Dermis microvascular lymphatic vessel endothelial cell (primary cell): ENCODE results near the gene RAB7A. TPM values are rescaled to one million over a fixed set of nuclear protein-coding genes. Genes with fewer than 3 reads are reported as not detected.
A peak's percentile ranks its signal among the peaks of the same experiment; 100 is the strongest.
"Not testable (repeated sequence)": the region's sequence is repeated elsewhere in the genome, so short reads cannot be mapped to it uniquely, and the experiment has no call there.

Experiments
- DNase-seq, 2 donors: peaks; one replicate each; pipeline versions ENCODE4 v3.0.0 to v3.0.0-alpha.2; 2010; ENCODE audit warnings: low read depth in 2 of 2
- total RNA-seq: library from RNA; depleted of rRNA; stranded (reverse); fragments of >200 nt; gene quantifications from 2 replicates; pipeline ENCODE4 v1.2.1, GENCODE V29; 2014

The RAB7A gene
- total RNA-seq, 1 donor from 2014 or later = 31.8 TPM

DNA sequence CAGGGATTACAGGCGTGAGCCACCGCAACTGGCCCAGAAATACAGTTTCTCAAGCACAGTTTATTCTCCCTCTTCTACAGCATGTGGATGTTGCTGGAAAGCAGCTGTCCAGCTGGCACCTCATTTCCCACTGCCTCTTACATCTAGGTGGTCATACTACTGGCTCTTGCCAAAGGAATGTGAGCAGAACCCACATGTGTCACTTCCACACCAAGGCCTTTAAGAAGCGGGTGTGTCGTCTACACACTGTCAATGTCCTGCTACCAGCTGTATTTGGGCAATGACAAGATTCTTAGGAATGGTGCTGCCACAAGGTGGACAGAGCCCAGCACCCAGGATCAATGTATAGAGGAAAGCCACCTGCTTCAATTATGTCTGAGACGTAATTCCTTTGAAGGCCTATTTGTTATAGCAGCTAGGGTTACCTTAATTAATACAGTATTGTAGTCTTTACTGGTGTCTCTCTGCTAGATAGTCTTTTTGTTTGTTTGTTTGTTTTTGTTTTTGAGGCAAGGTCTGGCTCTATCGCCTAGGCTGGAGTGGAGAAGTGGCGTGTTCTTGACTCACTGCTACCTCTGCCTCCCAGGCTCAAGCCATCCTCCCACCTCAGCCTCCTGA is 15.1 kb upstream of the RAB7A start:
- DNase-seq = no peak

DNA sequence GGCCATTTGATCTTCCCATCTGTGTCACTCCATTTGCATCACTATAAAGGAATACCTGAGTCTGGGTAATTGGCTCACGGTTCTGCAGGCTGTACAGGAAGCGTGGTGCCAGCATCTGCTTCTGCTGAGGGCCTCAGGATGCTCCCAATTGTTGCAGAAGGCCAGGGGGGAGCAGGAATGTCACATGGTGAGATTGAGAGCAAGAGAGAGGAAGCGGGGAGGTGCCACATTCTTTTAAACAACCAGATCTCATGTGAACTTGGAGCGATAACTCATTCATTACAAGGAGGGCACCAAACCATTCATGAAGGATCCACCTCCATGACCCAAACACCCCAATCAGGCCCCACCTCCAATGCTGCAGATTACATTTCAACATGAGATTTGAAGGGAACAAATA is 13.1 kb upstream of the RAB7A start:
- no peak for DNase-seq

DNA sequence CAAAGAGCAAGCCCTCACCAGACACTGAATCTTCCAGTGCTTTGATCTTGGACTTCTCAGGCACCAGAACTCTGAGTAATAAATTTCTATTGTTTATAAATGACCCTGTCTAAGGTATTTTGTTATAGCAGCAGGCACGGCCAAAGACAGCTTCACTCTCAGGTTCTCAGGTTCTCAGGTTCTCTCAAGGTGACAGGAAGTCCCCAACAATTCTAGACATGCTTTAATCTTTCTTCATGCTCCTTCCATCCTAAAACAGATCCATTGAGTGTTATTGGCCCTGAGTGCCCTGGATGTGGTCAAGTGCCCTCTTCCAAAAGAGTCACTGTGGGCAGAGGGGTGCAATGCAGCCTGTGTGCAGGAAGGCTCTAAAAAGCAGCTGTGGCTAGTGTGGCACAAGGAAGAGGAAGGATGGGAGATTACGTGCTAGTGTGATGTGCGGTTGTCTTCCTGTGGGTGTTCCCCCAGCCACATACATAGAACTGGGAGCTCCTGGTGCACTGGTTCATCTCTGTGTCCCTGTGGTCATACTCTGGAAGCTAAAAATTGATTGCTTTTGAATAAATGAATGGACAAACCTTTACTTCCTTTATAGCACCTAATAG is 11.0 kb upstream of the RAB7A start:
- no peak for DNase-seq

DNA sequence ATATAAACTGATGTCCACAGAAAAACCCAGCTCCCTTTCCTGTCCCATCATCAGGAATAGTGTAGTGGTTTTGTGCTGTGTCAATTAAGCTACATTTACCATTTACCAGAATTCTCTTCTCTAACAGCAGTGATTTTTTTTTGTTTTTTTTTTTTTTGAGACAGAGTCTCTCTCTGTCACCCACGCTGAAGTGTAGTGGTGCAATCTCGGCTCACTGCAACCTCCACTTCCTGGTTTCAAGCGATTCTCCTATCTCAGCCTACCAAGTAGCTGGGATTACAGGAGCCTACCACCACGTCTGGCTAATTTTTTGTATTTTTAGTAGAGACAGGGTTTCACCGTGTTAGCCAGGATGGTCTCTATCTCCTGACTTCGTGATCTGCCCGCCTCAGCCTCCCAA is 7.1 kb upstream of the RAB7A start:
- DNase-seq = not testable (repeated sequence)

DNA sequence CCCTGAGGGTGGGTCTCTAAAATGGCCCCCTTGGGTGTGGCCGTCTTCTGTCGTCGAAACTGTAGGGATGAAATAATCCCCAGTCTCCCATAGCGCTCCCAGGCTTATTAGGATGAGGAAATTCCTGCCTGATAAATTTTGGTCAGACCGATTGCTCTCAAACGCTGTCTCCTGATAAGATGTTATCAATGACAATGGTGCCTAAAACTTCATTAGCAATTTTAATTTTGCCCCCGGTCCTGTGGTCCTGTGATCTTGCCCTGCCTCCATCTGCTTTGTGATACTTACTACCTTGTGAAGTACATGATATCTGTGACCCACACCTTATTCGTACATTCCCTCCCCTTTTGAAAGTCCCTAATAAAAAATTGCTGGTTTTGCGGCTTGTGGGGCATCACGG is 5.1 kb upstream of the RAB7A start:
- no peak for DNase-seq

DNA sequence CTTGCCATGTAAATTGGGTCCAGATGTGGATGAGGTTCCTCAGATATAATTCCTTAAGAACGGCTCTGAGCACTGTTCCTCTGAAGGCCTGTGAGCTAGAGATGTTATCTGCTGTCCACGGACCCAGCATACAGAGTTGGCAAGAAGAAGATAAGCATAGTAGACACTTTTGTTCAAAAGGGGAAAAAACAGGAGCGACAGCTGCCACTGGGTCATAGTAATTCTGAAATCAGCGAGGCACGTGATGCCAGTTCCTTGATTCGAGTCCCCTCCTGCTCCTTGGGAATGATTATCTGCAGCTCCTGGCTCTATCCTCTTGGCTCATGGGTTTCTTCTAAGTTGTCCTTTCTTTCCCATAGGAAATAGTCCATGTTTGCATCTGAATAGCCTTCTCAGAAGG is 2.5 kb upstream of the RAB7A start:
- no peak for DNase-seq

DNA sequence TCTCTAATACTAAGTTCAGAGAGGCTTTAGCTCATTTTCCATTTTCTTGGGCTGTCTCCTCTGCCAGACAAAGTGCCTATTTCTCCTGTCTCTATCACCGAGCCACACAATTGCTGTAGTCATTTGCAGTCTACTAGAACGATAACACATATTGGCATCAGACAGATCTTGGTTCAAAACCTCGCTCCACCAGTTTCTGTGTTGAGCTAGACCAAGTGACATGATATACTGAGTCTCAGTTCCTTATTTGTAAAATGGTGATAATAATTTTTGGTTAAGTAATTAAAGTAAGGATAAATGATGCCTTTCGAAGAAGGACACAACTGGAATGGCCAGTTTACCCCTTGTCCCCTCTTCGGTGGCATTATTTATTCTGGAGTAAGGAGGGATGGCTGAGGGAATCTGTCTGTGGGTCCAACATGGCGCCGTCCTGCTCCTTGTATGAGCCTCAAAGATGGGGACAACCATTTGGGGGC is 398 bp upstream of the RAB7A start:
- no peak for DNase-seq

DNA sequence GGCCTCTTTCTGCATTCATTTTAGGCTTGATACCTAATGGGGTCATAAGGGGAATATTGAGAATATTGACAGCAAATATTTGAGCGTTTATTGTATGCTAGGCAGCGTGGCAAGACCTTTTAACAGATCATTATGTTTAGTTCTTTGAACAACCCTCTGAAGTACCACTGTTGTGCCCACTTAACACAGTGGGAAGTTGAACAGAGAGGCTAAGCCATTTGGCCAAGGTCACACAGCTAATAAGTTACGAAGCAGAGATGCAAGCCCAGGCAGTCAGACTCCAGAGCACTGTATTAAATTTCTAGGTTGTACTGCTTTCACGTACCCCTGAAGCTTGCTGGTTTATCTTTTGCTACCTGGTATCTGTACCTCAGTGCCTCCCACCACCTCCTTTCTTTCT is 1.1 kb downstream of the RAB7A start:
- no peak for DNase-seq

DNA sequence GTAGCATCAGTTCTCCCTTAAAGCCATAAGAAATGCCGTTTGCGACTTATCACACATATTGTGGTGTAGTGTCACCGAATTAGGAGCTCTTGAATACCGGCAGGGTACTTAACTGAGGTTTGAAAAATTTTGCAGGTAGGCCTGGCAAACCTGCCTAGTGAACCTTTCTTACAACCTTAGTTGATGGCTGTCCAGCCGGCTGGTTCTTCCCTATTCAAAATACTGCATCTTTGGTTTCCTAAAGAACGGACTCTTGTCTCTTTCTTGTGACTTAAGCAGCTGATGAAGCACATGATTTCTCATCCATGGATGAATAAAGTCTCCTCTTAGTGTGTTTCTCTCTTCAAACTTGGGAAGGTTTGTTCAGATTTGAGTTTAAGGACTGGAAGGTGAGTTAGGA is 1.5 kb downstream of the RAB7A start:
- DNase-seq = no peak

DNA sequence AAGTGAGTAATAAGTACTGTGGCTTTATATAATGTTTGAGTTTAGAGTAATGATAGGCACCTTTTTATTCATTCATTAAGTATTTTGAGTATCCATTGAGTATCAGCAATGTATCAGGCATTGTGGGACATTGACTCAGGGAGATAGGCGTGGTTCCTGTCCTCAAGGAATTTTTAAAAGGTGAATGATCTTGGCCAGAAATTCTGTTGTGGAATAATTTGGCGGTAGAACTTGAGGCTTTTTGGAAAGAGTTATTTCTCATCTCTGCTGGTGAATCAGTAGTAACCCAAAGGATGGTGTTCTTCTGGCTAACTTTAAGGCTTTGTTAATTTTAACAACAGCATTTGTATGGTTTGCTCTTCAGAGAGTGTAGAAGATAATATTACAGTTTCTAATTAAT is 2.0 kb downstream of the RAB7A start:
- no peak for DNase-seq

DNA sequence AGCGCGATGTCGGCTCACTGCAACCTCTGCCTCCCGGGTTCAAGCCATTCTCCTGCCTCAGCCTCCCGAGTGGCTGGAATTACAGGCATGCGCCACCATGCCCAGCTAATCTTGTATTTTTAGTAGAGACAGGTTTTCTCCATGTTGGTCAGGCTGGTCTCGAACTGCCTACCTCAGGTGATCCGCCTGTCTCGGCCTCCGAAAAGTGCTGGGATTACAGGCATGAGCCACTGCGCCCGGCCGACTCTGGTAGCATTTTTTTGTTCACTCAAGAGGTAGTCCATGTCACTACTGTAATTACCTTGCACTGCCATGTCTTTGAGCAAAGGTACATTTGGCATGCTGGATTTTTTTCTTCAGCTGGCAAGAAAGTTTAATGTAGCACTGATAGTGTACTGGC is 2.5 kb downstream of the RAB7A start:
- not testable (repeated sequence) for DNase-seq

DNA sequence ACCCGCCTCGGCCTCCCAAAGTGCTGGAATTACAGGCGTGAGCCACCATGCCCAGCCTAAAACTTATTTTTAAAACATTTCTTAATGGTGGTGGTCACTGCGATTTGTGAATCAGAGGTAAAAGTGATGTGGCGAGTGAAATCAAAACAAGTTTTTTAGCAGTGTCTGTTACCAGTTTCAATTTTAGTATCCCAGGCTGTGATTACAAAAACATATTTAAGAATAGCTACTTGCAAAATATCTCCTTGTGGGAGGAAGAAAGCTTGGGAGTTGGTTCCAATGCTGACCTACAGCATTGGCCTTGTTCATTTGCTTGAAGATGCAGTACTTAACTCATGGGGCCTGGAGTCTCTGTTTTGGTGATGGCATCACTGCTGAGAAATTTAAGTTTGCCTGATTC is 4.5 kb downstream of the RAB7A start:
- no peak for DNase-seq

DNA sequence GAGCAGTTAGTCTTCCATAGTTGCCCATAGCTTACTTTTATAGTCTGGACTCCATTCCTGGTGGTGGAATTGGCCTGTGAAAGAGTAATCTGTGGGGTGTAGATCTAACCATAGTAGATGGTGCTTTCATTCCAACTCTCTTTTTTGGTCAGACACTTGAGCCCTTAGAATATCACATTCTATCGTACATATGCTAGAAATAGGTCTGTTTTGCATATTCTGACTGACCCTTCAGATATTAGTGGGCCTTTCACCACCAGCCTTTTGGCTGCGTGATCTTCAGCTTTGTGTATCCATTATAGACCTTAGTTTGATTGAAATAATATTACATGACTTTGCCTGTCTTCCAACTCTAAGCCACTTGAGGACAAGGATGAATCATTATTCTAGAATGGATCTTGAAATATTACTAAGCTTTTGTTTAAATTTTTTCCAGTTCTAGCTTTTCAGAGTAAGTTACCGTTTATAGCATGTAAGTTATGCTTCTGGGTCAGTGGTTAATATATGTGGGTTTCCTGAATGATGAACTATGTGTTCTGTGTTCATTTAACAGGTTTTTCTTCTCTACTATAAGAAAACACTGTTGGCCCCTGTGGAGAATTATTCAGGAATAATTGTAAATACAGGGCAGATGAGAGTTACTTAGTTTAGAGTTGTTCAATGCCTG is 8.7 kb downstream of the RAB7A start:
- no peak for DNase-seq

DNA sequence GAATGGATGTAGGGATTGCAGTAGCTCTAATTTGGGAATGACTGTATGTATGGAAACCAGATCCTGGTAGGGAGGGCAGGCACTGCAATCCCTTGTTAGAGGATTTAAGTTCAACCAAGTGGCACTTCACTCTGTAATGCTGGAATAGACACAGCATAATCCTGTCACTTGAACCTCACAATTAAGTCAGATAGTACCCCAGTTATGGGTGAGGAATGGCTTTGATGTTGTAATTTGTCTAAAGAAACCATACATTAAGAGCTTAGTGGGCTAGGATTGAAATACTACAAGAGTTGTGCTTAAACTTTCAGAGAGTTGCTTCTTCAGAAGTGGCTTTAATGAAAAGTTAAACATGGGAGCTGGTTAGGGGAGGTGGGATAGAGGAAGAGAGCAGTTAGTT is 9.3 kb downstream of the RAB7A start:
- no peak for DNase-seq

DNA sequence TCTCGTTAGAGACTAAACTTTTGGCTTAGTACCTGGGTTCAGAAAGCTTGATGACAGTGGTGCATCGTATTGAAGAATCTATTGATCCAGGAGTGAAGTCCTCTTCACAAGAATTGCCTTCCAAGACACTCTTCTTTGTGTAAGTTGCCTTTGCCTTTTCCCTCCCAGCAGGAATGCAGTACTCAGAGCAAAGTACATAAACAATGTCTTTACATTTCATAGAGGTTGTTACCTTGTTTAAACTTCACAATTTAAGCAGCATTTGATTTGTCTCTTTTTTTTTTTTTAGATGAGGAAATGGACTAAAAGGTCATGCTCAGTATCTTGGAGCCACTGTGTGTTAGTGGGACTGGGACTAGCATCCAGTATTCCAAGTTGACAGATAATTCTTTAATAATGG is 9.9 kb downstream of the RAB7A start:
- no peak for DNase-seq

DNA sequence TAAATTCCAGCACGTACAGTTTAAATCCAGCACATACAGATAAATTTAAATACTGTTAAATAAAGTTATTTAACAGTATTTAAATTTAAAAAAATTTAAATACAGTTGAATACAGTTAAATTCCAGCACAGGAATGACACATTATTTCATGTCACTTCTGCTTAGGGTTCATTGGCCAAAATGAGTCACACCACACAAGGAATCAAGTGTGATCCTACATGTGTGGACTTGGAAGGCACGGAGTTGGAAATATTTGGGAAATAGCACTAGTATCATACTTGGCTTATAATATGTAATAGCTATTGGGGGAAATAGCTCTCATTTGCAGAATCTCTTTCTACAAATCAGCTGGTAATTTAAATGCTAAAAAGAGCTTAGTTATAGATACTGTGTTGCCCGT is 10.6 kb downstream of the RAB7A start:
- DNase-seq = no peak

DNA sequence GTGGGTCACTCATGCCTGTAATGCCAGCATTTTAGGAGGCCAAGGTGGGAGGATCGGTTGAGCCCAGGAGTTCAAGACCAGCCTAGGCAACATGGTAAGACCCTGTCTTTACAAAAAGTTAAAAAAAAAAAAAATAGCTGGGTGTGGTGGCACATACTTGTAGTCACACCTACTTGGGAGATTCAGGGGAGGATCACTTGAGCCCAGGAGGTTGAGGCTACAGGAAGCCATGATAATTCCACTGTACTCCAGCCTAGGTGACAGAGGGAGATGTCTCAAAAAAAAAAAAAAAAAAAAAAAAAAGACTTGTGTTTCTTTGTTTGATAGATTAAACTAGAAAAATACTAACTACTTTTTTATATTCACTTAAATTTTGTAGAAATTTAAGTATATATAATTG is 14.6 kb downstream of the RAB7A start:
- DNase-seq = no peak

DNA sequence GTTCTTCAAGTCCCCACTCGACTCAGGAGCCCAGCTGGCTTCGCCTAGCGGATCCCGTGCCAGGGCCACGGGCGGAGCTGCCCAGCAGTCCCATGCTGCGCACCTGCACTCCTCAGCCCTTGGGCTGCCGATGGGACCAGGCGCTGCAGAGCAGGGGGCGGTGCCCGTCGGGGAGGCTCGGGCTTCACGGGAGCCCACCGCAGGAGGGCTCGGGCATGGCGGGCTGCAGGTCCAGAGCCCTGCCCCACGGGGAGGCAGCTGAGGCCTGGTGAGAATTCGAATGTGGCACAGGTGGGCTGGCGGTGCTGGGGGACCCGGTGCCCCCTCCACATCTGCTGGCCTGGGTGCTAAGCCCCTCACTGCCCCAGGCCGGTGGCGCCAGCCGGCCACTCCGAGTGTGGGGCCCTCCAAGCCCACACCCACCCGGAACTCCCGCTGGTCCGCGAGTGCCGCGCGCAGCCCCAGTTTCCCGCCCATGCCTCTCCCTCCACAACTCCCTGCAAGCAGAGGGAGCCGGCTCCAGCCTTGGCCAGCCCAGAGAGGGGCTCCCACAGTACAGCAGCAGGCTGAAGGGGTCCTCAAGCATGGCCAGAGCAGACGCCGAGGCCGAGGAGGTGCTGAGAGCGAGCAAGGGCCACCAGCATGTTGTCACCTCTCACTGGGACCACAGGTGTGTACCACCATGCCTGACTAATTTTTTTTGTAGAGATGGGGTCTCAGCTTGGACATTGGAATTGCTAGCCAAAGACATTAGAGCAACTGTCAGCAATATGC is 17.0 kb downstream of the RAB7A start:
- no peak for DNase-seq

DNA sequence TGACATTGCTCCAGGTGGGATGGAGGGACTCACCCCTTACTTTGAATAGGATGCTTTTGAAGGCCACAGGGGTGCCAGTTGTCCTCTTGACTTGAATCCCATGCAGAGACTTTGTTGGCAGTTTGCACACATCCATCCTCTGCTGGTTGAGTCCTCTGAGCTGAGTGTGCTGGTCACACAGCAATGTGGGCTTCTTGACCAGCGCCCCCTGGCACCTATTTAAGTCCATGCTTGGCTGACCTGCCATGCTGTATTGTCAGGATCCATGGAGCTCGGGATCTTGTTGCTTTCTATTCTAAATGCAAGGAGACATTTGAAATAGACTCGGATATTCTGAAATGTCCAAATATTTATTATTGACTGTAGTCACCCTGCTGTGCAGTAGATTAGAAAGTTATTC is 19.8 kb downstream of the RAB7A start:
- DNase-seq = peak in 1 of 2 donors; percentile 15

DNA sequence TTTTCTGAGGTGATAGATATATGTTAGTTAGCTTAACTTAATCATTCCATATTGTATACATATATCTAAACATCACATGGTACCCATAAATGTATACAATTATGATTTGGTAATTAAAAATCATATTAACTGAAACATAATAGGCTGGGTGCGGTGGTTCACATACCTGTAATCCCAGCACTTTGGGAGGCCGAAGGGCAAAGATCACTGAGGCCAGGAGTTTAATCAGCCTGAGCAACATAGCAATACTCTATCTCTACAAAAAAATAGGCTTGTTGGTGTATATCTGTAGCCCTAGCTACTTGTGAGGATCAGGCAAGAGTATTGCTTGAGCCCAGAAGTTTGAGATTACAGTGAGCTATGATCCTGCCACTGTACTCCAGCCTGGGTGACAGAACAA is 20.9 kb downstream of the RAB7A start:
- DNase-seq = no peak

DNA sequence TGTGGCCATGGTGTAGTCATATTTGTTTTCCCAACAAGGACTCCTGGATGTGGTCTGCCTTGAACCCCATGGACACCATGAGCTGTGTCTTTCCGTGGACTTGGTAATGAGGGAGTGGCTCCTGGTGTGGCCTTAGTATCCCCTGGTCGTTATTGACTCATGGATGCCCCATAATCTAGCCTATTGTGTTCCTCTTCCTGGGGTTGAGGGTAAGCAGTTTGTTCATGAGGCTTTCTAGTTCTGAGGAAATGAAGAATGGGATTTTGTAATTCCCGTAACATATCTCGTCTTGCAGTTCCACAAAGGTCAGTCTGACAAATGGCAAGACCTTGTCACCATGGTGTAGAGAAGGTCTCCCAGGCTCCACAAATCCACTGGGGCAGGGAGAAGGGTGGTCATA is 22.6 kb downstream of the RAB7A start:
- no peak for DNase-seq

DNA sequence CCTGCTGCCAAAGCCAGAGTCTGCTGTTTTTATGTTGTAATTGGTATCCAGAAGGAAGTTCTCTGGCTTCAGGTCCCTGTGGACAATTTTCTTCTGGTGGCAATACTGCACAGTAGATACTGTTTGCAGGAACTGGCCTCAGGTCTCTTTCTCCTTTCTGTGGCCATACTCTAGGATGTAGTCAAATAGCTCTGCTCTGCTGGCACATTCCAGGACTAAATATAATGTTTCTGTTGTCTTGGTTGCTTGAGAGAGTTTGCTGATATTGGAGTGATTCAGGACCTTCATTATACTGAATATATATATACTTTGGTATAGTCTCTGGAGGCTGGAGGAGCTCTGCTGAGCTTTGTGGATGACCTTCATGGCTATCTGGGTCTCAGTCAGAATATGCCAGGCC is 23.1 kb downstream of the RAB7A start:
- DNase-seq = no peak
